Measurements from ENCODE around the gene PAPSS2. TPM values are rescaled to one million over a fixed set of nuclear protein-coding genes. Genes with fewer than 3 reads are reported as not detected.
"Not testable (repeated sequence)": the region's sequence is repeated elsewhere in the genome, so short reads cannot be mapped to it uniquely, and the experiment has no call there.

Gene PAPSS2
- polyA plus RNA-seq, 1 experiment = 51.4 TPM

DNA sequence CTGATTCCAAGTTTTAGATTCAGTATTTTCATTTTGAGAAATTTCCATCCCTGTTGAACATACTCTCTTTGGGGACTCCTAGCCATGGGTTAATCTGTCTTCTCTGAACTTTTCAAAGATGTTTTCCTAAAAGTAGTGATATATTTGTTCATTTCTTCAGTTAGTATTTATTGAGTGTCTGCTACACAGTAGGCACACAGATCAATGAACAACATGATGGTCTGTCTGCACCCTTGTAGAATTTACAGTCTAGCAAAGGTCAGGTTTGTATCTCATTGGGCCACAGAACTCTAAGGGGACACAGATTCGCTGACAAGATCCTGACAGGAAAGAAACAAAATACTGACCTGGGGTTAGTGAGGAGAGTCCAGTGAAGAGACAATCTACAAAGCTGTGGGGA, 42.2 kb upstream of the PAPSS2 start:
- CTCF ChIA-PET = no interaction called here
- H3K4me3 ChIP-seq (ENCODE audit: low read depth, low read length) = no peak overlapping the region
- peaks cover 12% of the 10 kb centered on the region for H3K27me3 ChIP-seq (ENCODE audit: control insufficient read depth, insufficient read depth, low read length)
- POLR2A ChIA-PET = no interaction called here
- DNase-seq (ENCODE audit: low read depth, low spot score) = no peak
- H3K27ac ChIP-seq (ENCODE audit: low read depth, low read length) = no peak overlapping the region
- H3K9me3 ChIP-seq (ENCODE audit: control insufficient read depth, insufficient read depth, low read length) = no peaks in the 10 kb centered on the region
- TF ChIP-seq, protein P1, sequence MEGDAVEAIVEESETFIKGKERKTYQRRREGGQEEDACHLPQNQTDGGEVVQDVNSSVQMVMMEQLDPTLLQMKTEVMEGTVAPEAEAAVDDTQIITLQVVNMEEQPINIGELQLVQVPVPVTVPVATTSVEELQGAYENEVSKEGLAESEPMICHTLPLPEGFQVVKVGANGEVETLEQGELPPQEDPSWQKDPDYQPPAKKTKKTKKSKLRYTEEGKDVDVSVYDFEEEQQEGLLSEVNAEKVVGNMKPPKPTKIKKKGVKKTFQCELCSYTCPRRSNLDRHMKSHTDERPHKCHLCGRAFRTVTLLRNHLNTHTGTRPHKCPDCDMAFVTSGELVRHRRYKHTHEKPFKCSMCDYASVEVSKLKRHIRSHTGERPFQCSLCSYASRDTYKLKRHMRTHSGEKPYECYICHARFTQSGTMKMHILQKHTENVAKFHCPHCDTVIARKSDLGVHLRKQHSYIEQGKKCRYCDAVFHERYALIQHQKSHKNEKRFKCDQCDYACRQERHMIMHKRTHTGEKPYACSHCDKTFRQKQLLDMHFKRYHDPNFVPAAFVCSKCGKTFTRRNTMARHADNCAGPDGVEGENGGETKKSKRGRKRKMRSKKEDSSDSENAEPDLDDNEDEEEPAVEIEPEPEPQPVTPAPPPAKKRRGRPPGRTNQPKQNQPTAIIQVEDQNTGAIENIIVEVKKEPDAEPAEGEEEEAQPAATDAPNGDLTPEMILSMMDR (IDR thresholded peaks at IDR 0.05; ENCODE audit: low read depth, low read length) = no peak

DNA sequence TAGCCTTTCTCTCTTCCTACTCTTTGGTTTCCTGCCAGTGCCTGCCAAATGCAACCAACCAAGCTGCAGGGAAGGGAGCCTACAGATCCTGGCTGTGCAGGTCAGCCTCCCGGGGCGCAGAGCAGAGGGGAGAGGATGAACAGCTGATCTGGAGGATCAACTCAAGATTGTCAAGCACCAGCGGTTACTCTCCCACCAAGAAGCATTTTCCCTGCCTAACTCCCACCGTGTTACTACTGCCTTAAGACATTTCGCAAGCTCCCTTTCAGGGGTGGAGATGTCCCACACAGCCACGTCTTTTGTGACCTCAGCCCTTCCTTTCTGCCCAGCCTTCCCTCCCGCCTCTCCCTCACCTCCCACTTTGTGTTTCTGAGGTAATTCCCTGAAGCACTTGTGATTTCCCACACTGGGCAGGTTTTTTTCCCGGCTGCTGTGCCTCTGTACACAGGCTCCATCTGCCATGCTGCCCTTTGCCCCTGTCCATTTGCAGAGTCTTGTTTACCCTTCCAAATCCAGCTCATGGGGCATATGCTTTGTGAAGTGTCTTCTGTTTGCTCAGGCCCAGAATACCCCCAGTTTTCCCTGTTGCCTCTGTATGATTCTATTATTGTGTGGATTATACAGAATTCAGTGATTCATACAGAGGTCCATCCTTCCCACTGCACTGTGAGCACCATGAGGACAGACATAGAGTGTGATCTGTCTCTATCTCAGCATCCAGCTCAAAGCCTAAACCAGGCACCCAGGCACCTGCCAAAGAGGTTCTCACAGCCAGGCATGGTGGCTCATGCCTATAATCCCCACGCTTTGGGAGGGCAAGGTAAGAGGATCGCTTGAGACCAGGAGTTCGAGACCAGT, 40.9 kb upstream of the PAPSS2 start:
- Histone ChIP-seq H3K27ac (ENCODE audit: low read depth, low read length) (no peak overlapping the region), H3K27me3 (ENCODE audit: control insufficient read depth, insufficient read depth, low read length) (peaks cover 12% of the 10 kb centered on the region), H3K9me3 (ENCODE audit: control insufficient read depth, insufficient read depth, low read length) (no peaks in the 10 kb centered on the region), H3K4me3 (ENCODE audit: low read depth, low read length) (no peak overlapping the region)
- no peak for DNase-seq (ENCODE audit: low read depth, low spot score)
- TF ChIP-seq, protein P1 (IDR thresholded peaks at IDR 0.05; ENCODE audit: low read depth, low read length) = no peak
- ChIA-PET CTCF (no interaction called here), POLR2A (no interaction called here)

- TF ChIP-seq, protein P1 (IDR thresholded peaks at IDR 0.05; ENCODE audit: low read depth, low read length) = no peak
- Histone ChIP-seq H3K9me3 (ENCODE audit: control insufficient read depth, insufficient read depth, low read length) (no peaks in the 10 kb centered on the region), H3K4me3 (ENCODE audit: low read depth, low read length) (no peak overlapping the region), H3K27ac (ENCODE audit: low read depth, low read length) (no peak overlapping the region), H3K27me3 (ENCODE audit: control insufficient read depth, insufficient read depth, low read length) (peaks cover 12% of the 10 kb centered on the region)
- CTCF ChIA-PET = no interaction called here
- peak; percentile 34 for DNase-seq (ENCODE audit: low read depth, low spot score)
- POLR2A ChIA-PET = interaction anchor here (0.7 kb wide), 1 partner anchor 38 kb away, joined by 7 read pairs; no protein-coding TSS in a partner anchor
Observed at GRCh38 chr10:87619705-87620104, 40.0 kb upstream of the PAPSS2 start.

- POLR2A ChIA-PET; H3K27me3 ChIP-seq (ENCODE audit: control insufficient read depth, insufficient read depth, low read length); DNase-seq (ENCODE audit: low read depth, low spot score); H3K4me3 ChIP-seq (ENCODE audit: low read depth, low read length); CTCF ChIA-PET; H3K27ac ChIP-seq (ENCODE audit: low read depth, low read length); H3K9me3 ChIP-seq (ENCODE audit: control insufficient read depth, insufficient read depth, low read length): not testable (repeated sequence)
Observed at GRCh38 chr10:87621440-87621839, 38.2 kb upstream of the PAPSS2 start.

DNA sequence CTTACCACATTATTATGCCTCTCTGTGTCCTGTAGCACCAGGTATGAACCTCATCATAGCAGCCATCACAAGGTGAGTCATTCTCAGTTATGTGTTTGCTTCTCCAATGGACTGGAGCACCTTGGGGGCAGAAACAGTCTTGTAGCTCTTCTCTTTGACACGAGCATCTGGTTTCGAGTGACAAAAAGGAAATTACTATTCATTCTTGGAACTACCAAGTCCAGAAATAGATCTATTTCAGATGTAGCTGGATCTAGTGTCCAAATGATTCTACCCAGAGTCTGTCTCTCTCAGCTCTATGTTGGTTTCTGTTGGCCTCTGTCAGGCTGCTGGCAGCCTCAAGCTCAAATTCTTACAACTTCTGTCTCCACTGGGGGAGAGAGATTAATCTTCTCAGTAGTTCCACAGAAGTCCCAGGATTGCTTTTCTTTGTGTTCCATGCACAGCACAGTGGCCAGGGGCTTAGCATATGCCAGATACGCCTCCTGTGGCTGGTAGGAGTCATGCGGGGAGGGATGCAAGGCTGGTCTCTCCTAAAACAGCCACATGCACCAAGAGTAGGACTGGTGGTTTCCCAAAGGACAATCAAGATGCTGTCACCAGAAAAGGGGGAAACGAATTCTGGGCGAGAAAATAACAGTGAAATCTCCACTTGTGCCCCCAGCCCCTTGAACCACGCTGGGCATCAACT, 37.2 kb upstream of the PAPSS2 start:
- Histone ChIP-seq H3K9me3 (ENCODE audit: control insufficient read depth, insufficient read depth, low read length) (no peaks in the 10 kb centered on the region), H3K27me3 (ENCODE audit: control insufficient read depth, insufficient read depth, low read length) (no peaks in the 10 kb centered on the region), H3K4me3 (ENCODE audit: low read depth, low read length) (no peak overlapping the region), H3K27ac (ENCODE audit: low read depth, low read length) (no peak overlapping the region)
- DNase-seq (ENCODE audit: low read depth, low spot score) = no peak
- TF ChIP-seq, protein P1 (IDR thresholded peaks at IDR 0.05; ENCODE audit: low read depth, low read length) = no peak
- ChIA-PET POLR2A (no interaction called here), CTCF (no interaction called here)
